Neural crest cell (in vitro differentiated cells): ENCODE measurements around the gene SLC49A3. TPM values are rescaled to one million over a fixed set of nuclear protein-coding genes. Genes with fewer than 3 reads are reported as not detected.
"Not testable (repeated sequence)": the region's sequence is repeated elsewhere in the genome, so short reads cannot be mapped to it uniquely, and the experiment has no call there.

Experiments
- DNase-seq: peaks from one replicate; pipeline ENCODE4 v3.0.0; 2021; ENCODE audit warnings: low read depth, mixed read lengths, low spot score
- H3K27ac Mint-ChIP-seq: one replicate; pipeline ENCODE4 v1.8.0; 2021; ENCODE audit warnings: mild to moderate bottlenecking, mixed read lengths; ENCODE audit not compliant: unreplicated experiment
- H3K27me3 Mint-ChIP-seq: 2 replicates; pipeline ENCODE4 v1.8.0; 2021; ENCODE audit warnings: low read depth, mild to moderate bottlenecking, mixed read lengths
- H3K36me3 Mint-ChIP-seq: 2 replicates; pipeline ENCODE4 v1.8.0; 2021; ENCODE audit warnings: low read depth, mild to moderate bottlenecking, mixed read lengths
- H3K4me1 Mint-ChIP-seq: 2 replicates; pipeline ENCODE4 v1.8.0; 2021; ENCODE audit warnings: mixed read lengths
- H3K4me3 Mint-ChIP-seq: one replicate; pipeline ENCODE4 v1.8.0; 2021; ENCODE audit warnings: mild to moderate bottlenecking, mixed read lengths
- H3K9me3 Mint-ChIP-seq: 2 replicates; pipeline ENCODE4 v1.8.0; 2021; ENCODE audit warnings: mixed read lengths
- CTCF ChIP-seq: fragments of 200-600 bp; sonication (generic); conservative IDR thresholded peaks from 2 replicates; pipeline ENCODE4 v1.5.0; 2021; ENCODE audit warnings: antibody characterized with exemption, mild to moderate bottlenecking
- total RNA-seq: library from RNA; stranded (reverse); gene quantifications from 2 replicates; pipeline ENCODE4 v1.2.1, GENCODE V29; 2021

The SLC49A3 gene
- total RNA-seq, 1 donor from 2014 or later: 0.91 TPM

DNA sequence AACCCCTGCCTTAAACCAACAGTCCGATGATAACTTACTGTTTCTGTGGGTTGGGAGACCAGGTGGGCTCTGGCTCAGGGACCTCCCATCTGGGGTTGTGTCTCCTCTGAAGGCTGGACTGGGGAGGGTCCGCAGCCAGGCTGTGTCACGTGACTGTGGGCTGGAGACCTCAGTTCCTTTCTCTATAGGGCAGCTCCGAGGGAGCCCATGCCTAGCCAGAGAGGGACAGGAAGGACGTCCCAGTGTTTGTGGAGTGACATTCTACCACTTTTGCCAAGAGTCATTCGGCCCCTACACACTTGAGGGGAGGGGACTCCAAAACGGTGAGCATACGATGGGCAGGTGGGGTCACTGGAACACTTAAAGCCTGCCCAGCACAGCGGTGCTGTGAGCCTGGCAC, 21.2 kb upstream of the SLC49A3 start:
- H3K4me3 Mint-ChIP-seq: peak overlapping the region; percentile 78
- peaks cover 24% of the 10 kb centered on the region for H3K36me3 Mint-ChIP-seq
- H3K27ac Mint-ChIP-seq: no peak overlapping the region
- TF ChIP-seq CTCF: no peak
- no peak for DNase-seq
- peaks cover 2% of the 10 kb centered on the region for H3K9me3 Mint-ChIP-seq
- peaks cover 26% of the 10 kb centered on the region for H3K4me1 Mint-ChIP-seq
- H3K27me3 Mint-ChIP-seq: no peaks in the 10 kb centered on the region

DNA sequence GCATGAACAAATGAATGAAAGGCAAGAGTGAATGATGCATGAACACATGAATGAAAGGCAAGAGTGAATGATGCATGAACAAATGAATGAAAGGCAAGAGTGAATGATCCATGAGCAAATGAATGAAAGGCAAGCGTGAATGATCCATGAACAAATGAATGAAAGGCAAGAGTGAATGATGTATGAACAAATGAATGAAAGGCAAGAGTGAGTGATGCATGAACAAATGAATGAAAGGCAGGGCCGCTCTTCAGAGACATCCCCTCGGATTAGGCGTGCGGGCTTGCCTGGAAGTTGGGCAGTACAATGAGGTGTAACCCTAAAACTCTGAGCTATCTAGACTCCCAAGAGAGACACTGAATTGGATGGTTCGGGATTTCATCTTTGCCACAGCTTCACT, 20.4 kb upstream of the SLC49A3 start:
- Mint-ChIP-seq H3K27ac (no peak overlapping the region), H3K4me3 (peak overlapping the region; percentile 78), H3K9me3 (peaks cover 2% of the 10 kb centered on the region), H3K27me3 (no peaks in the 10 kb centered on the region), H3K4me1 (peaks cover 26% of the 10 kb centered on the region), H3K36me3 (peaks cover 22% of the 10 kb centered on the region)
- no peak for TF ChIP-seq CTCF
- DNase-seq: no peak

GRCh38 chr4:708631-708933, 19.6 kb upstream of the SLC49A3 start:
- Mint-ChIP-seq H3K27ac (no peak overlapping the region), H3K9me3 (peaks cover 2% of the 10 kb centered on the region), H3K4me3 (peak overlapping the region; percentile 86), H3K27me3 (no peaks in the 10 kb centered on the region), H3K36me3 (peaks cover 22% of the 10 kb centered on the region), H3K4me1 (peaks cover 26% of the 10 kb centered on the region)
- TF ChIP-seq CTCF: no peak
- DNase-seq: no peak

DNA sequence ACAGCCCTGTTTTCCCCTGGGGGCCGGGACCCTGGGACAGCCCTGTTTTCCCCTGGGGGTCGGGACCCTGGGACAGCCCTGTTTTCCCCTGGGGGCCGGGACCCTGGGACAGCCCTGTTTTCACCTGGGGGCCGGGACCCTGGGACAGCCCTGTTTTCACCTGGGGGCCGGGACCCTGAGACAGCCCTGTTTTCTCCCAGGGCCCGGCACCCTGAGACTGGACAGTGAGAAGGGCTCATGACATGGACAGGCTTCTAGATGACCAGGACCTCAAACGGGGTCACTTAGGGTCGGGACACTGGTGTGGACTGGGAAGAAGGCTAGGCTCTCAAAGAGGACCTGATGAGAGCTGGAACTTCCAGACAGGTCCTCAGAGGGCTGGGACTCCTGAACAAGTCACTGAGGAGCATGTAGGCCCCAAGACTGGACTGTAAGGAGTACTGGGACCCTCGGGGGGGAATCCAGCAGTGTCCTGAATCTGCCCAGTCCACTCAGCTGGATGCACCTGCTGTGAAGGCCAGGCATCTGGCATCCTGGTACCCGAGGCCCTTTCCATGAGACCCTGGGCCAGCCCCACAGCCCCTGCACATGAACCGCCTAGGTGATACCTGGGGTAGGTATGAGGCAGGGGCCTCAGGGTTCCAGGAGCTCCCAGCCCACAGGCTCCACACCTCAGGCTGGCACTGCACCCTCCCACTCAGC, 19.1 kb upstream of the SLC49A3 start:
- H3K4me1 Mint-ChIP-seq: peaks cover 26% of the 10 kb centered on the region
- peaks cover 2% of the 10 kb centered on the region for H3K9me3 Mint-ChIP-seq
- no peak for TF ChIP-seq CTCF
- H3K27ac Mint-ChIP-seq: no peak overlapping the region
- H3K4me3 Mint-ChIP-seq: no peak overlapping the region
- DNase-seq: no peak
- H3K36me3 Mint-ChIP-seq: peaks cover 22% of the 10 kb centered on the region
- H3K27me3 Mint-ChIP-seq: no peaks in the 10 kb centered on the region

GRCh38 chr4:706834-707598, 18.1 kb upstream of the SLC49A3 start:
- H3K36me3 Mint-ChIP-seq: peaks cover 22% of the 10 kb centered on the region
- H3K27ac Mint-ChIP-seq: no peak overlapping the region
- no peak for DNase-seq
- peaks cover 2% of the 10 kb centered on the region for H3K9me3 Mint-ChIP-seq
- no peak overlapping the region for H3K4me3 Mint-ChIP-seq
- no peak for TF ChIP-seq CTCF
- H3K4me1 Mint-ChIP-seq: peaks cover 26% of the 10 kb centered on the region
- no peaks in the 10 kb centered on the region for H3K27me3 Mint-ChIP-seq

DNA sequence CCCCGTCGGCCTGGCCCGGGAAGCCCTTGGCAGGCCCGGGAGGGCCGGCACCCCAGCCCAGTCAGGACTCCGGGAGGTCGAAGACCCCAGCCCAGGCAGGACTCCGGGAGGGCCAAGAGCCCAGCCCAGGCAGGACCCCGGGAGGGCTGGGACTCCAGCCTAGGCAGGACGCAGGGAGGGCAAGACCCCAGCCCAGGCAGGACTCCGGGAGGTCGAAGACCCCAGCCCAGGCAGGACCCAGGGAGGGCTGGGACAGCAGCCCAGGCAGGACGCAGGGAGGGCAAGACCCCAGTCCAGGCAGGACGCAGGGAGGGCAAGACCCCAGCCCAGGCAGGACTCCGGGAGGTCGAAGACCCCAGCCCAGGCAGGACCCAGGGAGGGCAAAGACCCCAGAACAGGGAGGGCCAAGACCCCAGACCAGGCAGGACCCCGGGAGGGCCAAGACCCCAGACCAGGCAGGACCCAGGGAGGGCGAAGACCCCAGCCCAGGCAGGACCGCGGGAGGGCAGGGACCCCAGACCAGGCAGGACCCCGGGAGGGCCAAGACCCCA, 17.2 kb upstream of the SLC49A3 start:
- H3K27ac Mint-ChIP-seq, H3K27me3 Mint-ChIP-seq, H3K4me3 Mint-ChIP-seq, H3K9me3 Mint-ChIP-seq, DNase-seq: not testable (repeated sequence)
- peaks cover 22% of the 10 kb centered on the region for H3K36me3 Mint-ChIP-seq
- peaks cover 26% of the 10 kb centered on the region for H3K4me1 Mint-ChIP-seq
